SK-N-SH treated with all-trans-retinoic acid at 6 μM for 48 hours (cell line): Measurements from ENCODE around the gene ABHD5.

Experiments used
- ATAC-seq: fragments of 200-7000 bp; cut with Tn5 transposase; 3 replicates; pipeline ENCODE4 v1.9.1; 2020; ENCODE audit warnings: mild to moderate bottlenecking, moderate library complexity
- ARNTL ChIP-seq: fragments of 450-650 bp; formaldehyde crosslinking; IDR thresholded peaks from 2 replicates; pipeline ENCODE4 v1.5.0; 2020; ENCODE audit warnings: low read depth, mild to moderate bottlenecking, moderate library complexity, borderline replicate concordance
- BACH2 ChIP-seq: fragments of 250-450 bp; sonication (Bioruptor Pico); IDR thresholded peaks from 2 replicates; pipeline ENCODE4 v1.9.0; 2021; ENCODE audit warnings: mild to moderate bottlenecking, borderline replicate concordance
- CSDC2 ChIP-seq: fragments of 250-450 bp; sonication (Bioruptor Pico); IDR thresholded peaks from 2 replicates; pipeline ENCODE4 v1.5.0; 2020; ENCODE audit warnings: mild to moderate bottlenecking, moderate library complexity
- ESRRG ChIP-seq: fragments of 250-450 bp; sonication (Bioruptor Pico); IDR thresholded peaks from 2 replicates; pipeline ENCODE4 v1.6.1; 2021; ENCODE audit warnings: mild to moderate bottlenecking
- GLIS3 ChIP-seq: fragments of 250-450 bp; sonication (Bioruptor Pico); IDR thresholded peaks from 2 replicates; pipeline ENCODE4 v1.5.0; 2020; ENCODE audit warnings: mild to moderate bottlenecking, moderate library complexity
- ISL1 ChIP-seq: fragments of 250-450 bp; sonication (Bioruptor Pico); IDR thresholded peaks from 2 replicates; pipeline ENCODE4 v2.1.2; 2022; ENCODE audit warnings: mild to moderate bottlenecking, moderate library complexity
- OSR1 ChIP-seq: fragments of 250-450 bp; sonication (Bioruptor Pico); IDR thresholded peaks from 2 replicates; pipeline ENCODE4 v1.8.0; 2022; ENCODE audit warnings: moderate library complexity, mild to moderate bottlenecking, inconsistent platforms
- PATZ1 ChIP-seq: fragments of 250-450 bp; sonication (Bioruptor Pico); IDR thresholded peaks from 2 replicates; pipeline ENCODE4 v1.8.0; 2020; ENCODE audit warnings: mild to moderate bottlenecking, moderate library complexity, borderline replicate concordance
- PPARA ChIP-seq: fragments of 250-450 bp; sonication (Bioruptor Pico); IDR thresholded peaks from 2 replicates; pipeline ENCODE4 v1.5.0; 2020; ENCODE audit warnings: mild to moderate bottlenecking, borderline replicate concordance
- SNAI2 ChIP-seq: fragments of 250-450 bp; sonication (Bioruptor Pico); IDR thresholded peaks from 2 replicates; pipeline ENCODE4 v1.5.0; 2020; ENCODE audit warnings: mild to moderate bottlenecking, moderate library complexity
- TCF4 ChIP-seq: fragments of 250-450 bp; sonication (Bioruptor Pico); IDR thresholded peaks from 2 replicates; pipeline ENCODE4 v1.8.0; 2021; ENCODE audit warnings: mild to moderate bottlenecking, moderate library complexity, borderline replicate concordance
- ZC3H10 ChIP-seq: fragments of 250-450 bp; sonication (Bioruptor Pico); IDR thresholded peaks from 2 replicates; pipeline ENCODE4 v1.5.1; 2021; ENCODE audit warnings: mild to moderate bottlenecking, moderate library complexity
- ZFP3 ChIP-seq: fragments of 250-450 bp; sonication (Bioruptor Pico); IDR thresholded peaks from 2 replicates; pipeline ENCODE4 v1.5.0; 2020; ENCODE audit warnings: mild to moderate bottlenecking, moderate library complexity
- ZNF565 ChIP-seq: fragments of 450-650 bp; formaldehyde crosslinking; conservative IDR thresholded peaks from 2 replicates; pipeline ENCODE4 v1.5.0; 2020; ENCODE audit warnings: low read depth, mild to moderate bottlenecking, moderate library complexity
- ZNF70 ChIP-seq: fragments of 450-650 bp; formaldehyde crosslinking; IDR thresholded peaks from 2 replicates; pipeline ENCODE4 v1.5.0; 2020; ENCODE audit warnings: mild to moderate bottlenecking, moderate library complexity
- ZNF8 ChIP-seq: fragments of 450-650 bp; formaldehyde crosslinking; IDR thresholded peaks from 2 replicates; pipeline ENCODE4 v1.5.0; 2020; ENCODE audit warnings: mild to moderate bottlenecking, moderate library complexity
- TF ChIP-seq, protein P1 (sequence below): fragments of 250-450 bp; sonication (Bioruptor Pico); IDR thresholded peaks from 2 replicates; pipeline ENCODE4 v1.8.0; 2021; ENCODE audit warnings: low read depth, mild to moderate bottlenecking, moderate library complexity, borderline replicate concordance
- TF ChIP-seq, protein P2 (sequence below): fragments of 250-450 bp; sonication (Bioruptor Pico); IDR thresholded peaks from 2 replicates; pipeline ENCODE4 v1.5.1; 2021; ENCODE audit warnings: mild to moderate bottlenecking, moderate library complexity
- TF ChIP-seq, protein P3 (sequence below): fragments of 250-450 bp; sonication (Bioruptor Pico); IDR thresholded peaks from 2 replicates; pipeline ENCODE4 v1.5.1; 2020; ENCODE audit warnings: low read depth, mild to moderate bottlenecking, moderate library complexity
- TF ChIP-seq, protein P4 (sequence below): fragments of 250-450 bp; sonication (Bioruptor Pico); IDR thresholded peaks from 2 replicates; pipeline ENCODE4 v1.5.0; 2020; ENCODE audit warnings: mild to moderate bottlenecking, moderate library complexity

ABHD5 gene

GRCh38 chr3:43723121-43723734, 32.5 kb downstream of the ABHD5 start:
- ATAC-seq, result no peak
- TF ChIP-seq PPARA, result no peak
- TF ChIP-seq PATZ1 (CRISPR knock-in tag), result no peak
- no peak for TF ChIP-seq ZNF70
- no peak for TF ChIP-seq ZNF8 (CRISPR knock-in tag)
- no peak for TF ChIP-seq ZNF565
- TF ChIP-seq ZC3H10 (CRISPR knock-in tag), result no peak
- TF ChIP-seq TCF4 (CRISPR knock-in tag), result no peak

- ATAC-seq, result no peak
- TF ChIP-seq ZNF565 (no peak), ZNF8 (CRISPR knock-in tag) (no peak), PPARA (no peak), CSDC2 (CRISPR knock-in tag) (no peak), TCF4 (CRISPR knock-in tag) (no peak), ESRRG (CRISPR knock-in tag) (no peak), BACH2 (CRISPR knock-in tag) (no peak), SNAI2 (no peak)
These were observed 35.8 kb downstream of the ABHD5 start for GRCh38 chr3:43726521-43726920.

DNA sequence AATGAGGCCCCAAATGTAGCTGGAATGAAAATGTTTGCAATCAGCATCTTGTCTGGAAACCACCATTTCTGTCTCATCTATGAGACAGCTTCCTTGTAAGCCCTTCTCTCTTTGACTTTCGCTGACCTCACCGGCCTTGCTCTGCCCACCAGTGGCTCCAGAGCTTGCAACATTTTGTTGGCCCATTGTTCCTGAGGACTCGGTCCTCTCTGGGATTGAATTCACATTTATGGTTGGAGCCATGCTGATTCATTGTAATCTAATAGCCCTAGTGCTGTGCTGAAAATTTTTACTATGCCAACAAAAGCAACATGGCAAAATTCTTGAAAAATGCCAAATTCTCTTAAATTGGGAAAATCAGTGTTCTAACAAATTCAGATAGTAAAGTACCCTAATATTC, 37.2 kb downstream of the ABHD5 start:
- TF ChIP-seq, protein P1, sequence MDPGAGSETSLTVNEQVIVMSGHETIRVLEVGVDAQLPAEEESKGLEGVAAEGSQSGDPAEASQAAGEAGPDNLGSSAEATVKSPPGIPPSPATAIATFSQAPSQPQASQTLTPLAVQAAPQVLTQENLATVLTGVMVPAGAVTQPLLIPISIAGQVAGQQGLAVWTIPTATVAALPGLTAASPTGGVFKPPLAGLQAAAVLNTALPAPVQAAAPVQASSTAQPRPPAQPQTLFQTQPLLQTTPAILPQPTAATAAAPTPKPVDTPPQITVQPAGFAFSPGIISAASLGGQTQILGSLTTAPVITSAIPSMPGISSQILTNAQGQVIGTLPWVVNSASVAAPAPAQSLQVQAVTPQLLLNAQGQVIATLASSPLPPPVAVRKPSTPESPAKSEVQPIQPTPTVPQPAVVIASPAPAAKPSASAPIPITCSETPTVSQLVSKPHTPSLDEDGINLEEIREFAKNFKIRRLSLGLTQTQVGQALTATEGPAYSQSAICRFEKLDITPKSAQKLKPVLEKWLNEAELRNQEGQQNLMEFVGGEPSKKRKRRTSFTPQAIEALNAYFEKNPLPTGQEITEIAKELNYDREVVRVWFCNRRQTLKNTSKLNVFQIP (CRISPR knock-in tag), result no peak
- no peak for TF ChIP-seq ZNF8 (CRISPR knock-in tag)
- TF ChIP-seq GLIS3 (CRISPR knock-in tag), result no peak
- no peak for TF ChIP-seq ZFP3 (CRISPR knock-in tag)
- TF ChIP-seq, all 23 proteins: peak for 0
- no peak for ATAC-seq

DNA sequence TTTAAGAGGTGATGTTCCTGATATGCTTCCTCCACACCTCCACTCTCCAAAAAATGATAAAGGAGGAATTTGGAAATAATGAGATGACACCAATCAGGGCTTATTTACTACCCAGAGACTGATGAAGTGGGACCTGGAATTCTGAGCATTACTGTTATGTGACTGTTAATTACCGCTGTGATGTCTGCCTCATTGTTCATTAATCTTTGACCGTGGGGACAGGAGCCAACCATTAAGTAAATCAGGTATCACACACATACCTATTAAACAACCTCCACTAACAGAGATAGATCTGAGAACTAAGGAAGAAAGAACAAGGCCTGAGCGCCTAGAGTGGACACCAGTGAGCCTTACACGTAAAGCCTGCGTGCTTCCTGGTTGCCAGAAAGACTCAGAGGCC, 37.7 kb downstream of the ABHD5 start:
- ATAC-seq, result no peak
- no peak for TF ChIP-seq ZNF70
- TF ChIP-seq ZNF565, result no peak
- TF ChIP-seq OSR1, result no peak
- no peak for TF ChIP-seq ZNF8 (CRISPR knock-in tag)
- TF ChIP-seq, protein P2, sequence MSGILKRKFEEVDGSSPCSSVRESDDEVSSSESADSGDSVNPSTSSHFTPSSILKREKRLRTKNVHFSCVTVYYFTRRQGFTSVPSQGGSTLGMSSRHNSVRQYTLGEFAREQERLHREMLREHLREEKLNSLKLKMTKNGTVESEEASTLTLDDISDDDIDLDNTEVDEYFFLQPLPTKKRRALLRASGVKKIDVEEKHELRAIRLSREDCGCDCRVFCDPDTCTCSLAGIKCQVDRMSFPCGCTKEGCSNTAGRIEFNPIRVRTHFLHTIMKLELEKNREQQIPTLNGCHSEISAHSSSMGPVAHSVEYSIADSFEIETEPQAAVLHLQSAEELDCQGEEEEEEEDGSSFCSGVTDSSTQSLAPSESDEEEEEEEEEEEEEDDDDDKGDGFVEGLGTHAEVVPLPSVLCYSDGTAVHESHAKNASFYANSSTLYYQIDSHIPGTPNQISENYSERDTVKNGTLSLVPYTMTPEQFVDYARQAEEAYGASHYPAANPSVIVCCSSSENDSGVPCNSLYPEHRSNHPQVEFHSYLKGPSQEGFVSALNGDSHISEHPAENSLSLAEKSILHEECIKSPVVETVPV, result no peak
- TF ChIP-seq GLIS3 (CRISPR knock-in tag), result no peak
- TF ChIP-seq, protein P3, sequence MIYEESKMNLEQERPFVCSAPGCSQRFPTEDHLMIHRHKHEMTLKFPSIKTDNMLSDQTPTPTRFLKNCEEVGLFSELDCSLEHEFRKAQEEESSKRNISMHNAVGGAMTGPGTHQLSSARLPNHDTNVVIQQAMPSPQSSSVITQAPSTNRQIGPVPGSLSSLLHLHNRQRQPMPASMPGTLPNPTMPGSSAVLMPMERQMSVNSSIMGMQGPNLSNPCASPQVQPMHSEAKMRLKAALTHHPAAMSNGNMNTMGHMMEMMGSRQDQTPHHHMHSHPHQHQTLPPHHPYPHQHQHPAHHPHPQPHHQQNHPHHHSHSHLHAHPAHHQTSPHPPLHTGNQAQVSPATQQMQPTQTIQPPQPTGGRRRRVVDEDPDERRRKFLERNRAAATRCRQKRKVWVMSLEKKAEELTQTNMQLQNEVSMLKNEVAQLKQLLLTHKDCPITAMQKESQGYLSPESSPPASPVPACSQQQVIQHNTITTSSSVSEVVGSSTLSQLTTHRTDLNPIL (CRISPR knock-in tag), result no peak
- no peak for TF ChIP-seq BACH2 (CRISPR knock-in tag)
- TF ChIP-seq, protein P4, sequence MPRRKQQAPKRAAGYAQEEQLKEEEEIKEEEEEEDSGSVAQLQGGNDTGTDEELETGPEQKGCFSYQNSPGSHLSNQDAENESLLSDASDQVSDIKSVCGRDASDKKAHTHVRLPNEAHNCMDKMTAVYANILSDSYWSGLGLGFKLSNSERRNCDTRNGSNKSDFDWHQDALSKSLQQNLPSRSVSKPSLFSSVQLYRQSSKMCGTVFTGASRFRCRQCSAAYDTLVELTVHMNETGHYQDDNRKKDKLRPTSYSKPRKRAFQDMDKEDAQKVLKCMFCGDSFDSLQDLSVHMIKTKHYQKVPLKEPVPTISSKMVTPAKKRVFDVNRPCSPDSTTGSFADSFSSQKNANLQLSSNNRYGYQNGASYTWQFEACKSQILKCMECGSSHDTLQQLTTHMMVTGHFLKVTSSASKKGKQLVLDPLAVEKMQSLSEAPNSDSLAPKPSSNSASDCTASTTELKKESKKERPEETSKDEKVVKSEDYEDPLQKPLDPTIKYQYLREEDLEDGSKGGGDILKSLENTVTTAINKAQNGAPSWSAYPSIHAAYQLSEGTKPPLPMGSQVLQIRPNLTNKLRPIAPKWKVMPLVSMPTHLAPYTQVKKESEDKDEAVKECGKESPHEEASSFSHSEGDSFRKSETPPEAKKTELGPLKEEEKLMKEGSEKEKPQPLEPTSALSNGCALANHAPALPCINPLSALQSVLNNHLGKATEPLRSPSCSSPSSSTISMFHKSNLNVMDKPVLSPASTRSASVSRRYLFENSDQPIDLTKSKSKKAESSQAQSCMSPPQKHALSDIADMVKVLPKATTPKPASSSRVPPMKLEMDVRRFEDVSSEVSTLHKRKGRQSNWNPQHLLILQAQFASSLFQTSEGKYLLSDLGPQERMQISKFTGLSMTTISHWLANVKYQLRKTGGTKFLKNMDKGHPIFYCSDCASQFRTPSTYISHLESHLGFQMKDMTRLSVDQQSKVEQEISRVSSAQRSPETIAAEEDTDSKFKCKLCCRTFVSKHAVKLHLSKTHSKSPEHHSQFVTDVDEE, result no peak
- TF ChIP-seq PATZ1 (CRISPR knock-in tag), result no peak
- no peak for TF ChIP-seq ISL1 (CRISPR knock-in tag)
- no peak for TF ChIP-seq CSDC2 (CRISPR knock-in tag)
- no peak for TF ChIP-seq ARNTL (CRISPR knock-in tag)
